HG03066 (cell line): ENCODE results near the gene RPP25L.

Experiments
- ATAC-seq: cut with Tn5 transposase; IDR thresholded peaks from one replicate; pipeline ENCODE4 v1.9.1; 2021; ENCODE audit warnings: low read depth; ENCODE audit not compliant: unreplicated experiment

RPP25L gene

DNA sequence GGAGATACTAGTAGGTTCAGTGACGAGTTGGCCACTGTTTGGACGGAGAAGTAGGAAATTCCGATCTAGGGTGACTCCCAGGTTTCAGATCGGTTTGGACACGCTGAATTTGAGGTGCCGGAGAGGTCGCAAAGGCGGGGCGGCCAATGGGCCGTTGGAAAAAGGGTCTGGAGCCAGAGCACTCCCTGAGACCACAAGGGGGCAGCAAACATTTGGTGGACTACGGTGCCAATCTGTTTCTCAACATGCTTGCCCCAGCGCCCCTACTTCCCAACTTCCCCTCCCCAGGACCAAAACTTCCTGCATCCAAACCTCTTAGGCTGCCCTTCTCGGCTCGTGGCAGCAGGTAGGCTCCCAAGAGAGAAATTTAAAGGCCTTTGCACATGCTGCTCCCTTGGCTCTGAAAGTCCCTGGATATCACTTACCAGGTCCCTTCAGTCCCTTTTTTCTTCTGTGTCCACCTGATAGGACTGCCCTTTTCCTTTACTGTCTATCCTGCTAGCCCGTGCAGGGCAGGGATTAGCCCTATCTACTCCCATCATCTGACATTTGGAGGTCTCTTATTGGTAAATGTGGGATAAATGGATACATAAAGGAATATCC is 992 bp upstream of the RPP25L start:
- ATAC-seq: peak; percentile 51

DNA sequence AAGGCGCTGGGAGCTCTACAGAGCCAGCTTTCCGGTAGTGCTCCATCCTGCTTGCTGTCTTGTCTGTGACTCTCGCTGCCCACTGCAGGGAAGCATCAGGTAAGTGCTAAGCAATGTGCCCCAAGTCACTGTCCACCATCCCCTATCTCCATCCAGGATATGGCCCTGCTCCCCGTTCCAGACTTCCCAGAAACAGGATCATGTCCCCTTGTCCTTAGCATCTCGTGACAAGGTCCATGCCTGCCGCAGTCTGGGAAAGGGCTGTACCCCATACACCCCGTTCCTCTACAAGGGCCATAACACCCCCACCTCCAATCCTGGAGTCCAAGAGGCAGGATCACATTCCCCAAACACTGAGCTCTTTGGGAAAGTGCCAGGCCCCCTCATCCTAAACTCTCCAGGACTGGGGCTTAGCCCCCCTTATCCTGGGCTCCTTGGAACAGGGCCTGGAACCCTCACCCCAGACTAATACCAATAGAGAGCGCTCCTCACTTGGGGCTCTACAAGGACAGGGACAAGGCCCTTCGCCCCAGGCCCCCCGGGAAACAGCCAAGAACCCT is 566 bp downstream of the RPP25L start:
- ATAC-seq: peak; percentile 4

DNA sequence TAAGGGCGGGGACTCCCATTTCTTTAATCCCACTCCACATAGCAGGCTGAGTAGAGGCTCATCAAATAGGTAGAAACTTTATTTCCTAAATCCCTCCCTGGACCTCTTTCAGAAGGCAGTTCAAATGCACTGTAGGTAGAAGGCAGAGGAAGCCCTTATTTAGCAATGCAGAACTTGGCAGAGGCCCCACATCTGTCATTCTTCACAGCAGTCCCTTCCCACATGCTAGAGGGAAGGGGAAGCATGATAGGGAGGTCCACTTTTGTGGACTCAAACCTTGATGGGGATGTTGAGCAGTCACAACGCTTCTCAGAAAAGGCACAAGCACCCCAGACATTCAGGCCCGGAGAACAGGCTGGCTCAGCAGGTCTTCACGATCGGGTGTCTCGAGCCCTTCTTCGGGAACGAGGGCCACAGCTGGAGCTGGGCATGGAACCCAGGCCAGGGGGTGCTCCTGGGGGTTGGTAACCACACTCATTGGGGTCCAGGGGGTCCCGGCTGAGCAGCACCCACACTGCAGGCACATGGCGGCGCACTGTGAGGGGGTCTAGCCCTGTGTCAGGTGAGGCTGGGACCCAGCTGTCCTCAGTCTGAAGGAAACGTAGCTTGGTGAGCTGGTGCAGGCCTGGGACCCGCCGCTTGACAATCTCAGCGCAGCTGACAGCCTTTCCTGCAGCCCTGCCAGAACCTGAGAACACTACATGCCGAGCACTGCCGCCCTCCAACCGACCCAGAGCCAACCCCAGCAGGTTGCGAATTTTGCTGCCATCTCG is 1.3 kb downstream of the RPP25L start:
- no peak for ATAC-seq

DNA sequence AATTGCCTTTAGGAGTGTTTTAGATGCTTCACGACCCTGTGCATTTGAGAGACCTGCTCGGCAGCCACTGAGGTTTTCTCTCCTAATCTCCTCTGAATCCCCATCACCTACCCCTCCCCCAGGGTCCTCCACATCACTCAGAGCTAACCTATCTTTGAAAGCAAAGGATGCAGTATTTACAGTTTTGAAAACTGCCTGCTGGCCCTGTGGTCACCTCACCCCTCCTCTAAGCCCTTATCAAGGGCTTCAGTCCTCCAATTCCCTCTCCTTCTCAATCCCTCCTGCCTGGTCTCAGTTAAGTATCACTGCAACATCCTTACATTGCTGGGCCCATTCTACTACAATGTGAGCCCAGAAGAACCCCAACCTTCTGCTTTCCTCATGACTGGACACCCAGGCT is 4.6 kb downstream of the RPP25L start:
- no peak for ATAC-seq

DNA sequence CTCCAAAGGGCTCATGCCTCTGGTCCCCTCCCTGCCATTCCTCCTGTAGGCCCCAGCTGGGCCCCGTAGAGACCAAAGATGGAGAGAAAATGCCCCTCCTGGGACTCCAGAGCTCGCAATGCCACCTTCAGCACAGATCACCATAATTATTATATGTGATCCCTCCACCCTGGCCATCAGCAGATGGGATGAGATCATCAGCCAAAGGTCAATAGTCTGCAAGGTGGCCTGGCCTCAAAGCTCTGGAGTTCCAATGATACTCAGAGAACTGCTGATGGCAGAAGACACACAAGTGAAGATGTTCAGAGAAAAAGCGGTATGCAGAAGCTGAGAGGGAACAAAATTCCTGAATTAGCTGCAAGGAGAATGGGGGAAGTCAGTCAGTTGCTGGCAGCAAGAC is 5.0 kb downstream of the RPP25L start:
- no peak for ATAC-seq

DNA sequence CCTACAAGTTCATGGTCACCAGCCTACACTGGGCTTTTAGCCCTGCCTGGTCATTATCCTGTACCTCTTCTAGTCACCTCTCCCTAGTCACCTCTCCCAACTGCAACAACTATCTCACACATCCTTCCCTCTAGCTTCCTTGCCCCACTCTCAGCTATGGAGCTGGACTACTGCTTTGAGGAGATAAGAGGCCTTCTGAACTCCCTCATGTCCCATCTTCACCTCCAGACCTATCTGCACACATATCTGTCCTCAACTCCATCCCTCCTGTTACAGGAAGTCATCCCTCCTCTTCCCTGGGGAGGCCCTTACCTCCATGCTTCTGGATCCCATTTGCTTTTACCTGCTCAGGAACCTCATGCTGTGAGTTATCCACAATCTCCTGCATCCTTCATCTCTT is 5.7 kb downstream of the RPP25L start:
- no peak for ATAC-seq

DNA sequence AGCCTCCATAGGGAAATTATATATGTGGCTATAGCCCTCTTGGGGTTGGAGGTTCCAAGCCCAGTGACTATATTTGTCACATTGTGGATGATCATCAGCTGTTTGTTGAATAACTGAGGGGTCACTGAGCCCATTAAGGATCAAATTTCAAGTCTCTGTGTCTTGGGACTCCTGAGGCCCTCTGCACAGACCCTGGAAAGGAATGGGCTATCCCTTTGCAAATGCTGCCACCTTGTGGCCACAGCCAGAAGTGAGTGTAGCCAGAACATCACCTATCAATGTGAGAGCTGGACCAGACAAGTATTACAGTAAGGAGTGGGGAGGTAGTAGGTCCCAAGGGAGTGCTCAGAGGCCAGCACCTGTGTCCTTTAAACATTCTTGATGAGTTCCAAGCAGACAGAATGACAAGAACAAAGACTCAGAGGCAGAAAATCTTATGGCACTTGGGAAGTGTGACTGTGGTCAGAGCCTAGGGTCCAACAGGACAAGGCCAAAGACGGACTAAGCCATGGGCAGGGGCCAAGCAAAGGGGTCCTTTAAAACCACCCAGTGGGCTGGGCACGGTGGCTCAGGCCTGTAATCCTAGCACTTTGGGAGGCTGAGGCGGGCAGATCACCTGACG is 8.2 kb downstream of the RPP25L start:
- ATAC-seq: peak; percentile 75

DNA sequence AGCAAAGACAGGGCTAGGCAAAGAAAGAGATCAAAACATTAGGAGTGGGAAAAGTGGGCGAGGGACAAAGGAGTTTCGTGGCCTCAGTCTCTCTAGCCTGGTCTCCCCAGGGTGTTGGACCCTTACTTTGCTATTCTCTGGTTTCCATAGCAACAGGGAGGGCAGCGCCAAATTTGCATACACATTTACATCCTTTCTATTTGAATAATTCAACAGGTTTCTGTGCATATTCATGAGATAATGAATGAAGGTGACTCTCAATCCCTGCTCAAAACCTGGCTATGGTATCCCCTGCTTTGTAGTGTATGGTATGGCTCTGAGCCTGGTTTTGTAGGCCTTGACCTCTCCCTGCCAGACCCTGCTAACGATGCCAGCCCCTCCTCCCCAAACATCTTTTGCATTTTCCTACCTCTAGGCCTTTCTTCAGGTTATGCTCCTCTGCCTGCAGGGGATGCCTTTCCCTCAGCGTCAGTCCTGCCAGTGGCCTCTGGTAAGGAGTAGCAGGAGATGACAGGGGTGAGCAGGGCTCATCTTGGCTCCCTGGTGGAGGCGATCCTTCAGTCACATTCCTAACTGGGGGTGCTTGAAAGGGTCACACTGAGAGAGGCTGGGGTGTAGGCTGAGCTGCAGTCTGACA is 9.8 kb downstream of the RPP25L start:
- no peak for ATAC-seq

DNA sequence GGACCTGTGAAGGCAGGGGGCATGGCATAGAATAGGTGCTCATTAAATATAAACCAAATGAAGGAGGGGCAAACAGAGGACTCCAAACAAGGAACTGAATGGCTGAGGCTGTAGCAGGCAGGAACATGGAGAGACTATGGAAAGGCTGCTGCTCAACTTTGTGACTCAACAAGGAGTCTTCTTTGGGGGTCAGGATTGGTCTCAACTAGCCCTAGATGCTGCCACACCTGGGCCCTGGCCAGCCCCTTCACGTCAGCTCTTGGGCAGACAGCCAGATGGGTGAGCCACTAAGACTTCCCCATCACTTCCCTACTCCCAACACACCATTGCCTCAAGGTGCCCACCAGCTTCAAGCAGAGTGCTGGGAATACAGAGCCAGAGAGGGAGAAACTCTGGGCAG is 11.0 kb downstream of the RPP25L start:
- ATAC-seq: no peak

DNA sequence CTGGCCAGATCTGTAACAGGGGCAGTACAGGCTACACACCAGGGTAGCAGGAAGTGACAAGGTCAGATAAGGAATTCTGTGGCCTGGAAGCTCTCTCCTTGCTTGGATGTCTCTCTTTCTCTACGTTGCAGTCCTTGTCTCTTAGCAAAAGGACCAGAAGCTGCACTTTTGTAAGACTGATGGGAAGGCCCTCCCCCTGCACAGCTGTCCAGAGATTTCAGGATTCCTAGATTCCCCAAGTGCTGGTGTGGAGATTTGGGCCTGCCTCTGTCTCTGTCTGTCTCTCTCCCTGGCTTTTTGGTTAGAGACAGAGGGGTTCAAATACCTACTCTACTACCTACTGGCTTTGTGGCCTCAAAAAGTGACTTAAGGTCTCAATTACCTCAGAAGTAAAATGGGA is 12.4 kb downstream of the RPP25L start:
- ATAC-seq: no peak

DNA sequence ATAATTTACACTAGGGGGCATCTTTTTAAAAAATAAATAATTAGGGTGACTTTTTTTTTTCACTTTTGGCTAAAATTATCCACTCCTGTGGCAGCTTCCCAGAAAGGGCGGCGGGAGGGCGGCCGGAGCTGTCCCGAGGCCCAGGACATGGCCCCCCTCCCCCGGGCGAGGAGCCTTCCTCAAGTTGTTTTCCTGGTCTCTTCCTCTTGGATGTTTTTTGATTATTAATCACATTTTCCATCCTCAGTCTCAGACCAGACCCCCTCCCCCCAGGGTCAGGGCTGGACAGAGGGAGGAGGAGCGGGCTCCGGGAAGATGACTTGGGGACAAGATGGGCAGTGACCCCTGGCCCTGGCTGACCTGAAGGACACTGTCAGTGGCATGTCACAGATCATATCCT is 17.7 kb downstream of the RPP25L start:
- ATAC-seq: no peak

DNA sequence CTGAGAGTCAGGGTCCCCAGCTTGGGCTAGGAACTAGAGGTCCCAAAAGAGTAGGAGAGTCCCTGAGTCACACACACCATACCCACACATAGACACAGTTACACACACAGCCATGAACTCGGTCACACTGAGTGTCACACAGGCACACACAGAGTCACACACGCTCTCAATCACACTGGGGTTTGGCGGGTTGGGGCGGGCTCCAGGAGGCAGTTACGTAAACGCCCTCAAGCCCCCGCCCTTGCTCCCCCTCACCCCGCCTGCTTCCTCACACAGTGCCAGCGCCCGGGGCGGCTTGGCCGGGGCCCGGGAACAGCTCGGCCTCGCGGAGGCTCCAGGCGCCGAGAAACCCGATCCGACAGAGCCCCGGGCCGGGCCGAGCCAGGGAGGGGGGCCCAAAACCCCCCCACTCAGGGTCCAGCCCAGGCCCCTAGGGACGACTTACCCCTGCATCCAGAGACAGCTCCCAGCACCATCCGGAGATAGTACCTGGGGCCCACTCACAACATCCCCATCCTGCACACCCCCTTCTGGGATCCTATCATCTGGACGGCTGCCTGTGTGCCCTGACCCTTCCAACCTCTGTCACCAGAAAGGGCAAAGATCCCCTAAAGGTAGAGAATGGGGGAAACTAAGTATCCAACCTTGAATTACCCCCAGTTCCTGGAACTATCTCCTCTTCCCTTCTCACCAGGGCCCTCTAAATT is 18.8 kb downstream of the RPP25L start:
- no peak for ATAC-seq

DNA sequence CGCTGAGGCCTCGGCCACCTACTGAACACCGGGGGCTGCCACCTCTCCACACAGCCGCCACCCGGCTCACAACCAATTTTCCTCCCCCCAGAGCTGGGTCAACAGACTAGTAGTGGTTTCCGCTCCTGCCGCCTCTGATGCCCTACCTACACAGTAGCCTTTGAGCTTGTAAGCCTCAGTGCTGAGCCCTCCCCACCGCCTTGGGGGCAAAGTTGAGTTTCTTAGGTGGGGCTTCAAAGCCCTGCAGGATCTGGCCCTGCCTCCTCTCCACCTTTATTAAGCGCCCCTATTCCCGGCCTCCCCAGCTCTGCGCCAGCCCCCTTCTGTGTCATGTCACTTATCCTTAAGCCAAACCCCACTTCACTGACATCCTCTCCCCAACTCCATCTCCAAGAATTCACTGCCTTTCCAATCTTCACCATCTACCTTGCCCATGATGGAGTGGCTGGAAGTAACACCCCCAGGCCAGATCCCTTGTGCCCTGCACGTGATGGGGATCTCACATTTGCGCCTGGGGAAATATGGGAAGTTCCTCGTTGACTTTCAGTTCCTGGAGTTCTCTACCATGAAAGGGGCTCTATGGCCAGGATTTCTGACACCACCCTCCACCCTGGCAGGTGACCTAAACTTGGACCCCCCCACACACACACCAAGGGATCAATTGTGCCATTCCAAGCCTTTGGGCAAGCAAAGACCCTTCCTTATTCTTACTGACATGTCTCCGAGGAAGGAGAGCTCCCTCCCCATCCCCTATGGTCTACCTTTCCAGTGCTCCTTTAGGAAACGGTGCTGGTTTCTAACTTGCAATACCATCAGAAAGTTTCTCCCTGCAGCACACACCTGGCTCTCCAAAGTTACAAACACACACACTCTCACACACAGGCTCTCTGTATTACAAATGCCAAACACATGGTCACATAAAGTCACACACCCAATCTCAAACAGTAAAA is 19.7 kb downstream of the RPP25L start:
- no peak for ATAC-seq

DNA sequence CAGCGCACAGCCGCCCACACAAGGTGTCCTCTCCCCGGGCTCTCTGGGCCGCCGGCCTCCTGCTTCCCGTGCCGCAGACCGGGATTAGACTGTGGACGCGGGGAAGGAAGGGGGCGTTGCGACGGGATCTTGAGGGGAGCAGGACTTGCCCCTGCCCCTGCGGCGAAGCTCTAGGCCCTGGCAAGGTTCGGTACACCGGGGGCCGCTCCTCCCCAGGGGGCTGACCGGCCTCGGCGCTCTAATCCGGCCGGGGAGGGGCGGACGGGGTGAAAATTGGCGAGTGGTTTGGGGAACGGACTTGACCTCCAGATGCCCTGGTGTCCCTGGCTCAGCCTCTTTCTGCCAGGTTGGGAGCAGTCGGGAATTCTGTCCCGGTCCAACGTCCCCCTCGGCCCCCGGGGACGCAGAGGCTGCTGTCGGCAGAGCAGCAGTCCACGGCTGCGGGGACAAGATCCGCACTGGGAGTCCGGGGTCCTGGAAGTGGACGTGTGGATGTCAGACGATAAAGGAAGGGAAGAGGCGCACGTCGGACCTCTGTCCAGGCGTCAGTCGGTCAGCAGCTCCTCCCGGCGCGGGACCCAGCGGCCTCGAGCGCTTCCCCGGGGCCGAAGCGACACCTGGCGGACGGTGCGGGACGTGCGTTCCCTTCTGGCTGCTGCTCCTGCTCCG is 20.5 kb downstream of the RPP25L start:
- peak; percentile 56 for ATAC-seq

DNA sequence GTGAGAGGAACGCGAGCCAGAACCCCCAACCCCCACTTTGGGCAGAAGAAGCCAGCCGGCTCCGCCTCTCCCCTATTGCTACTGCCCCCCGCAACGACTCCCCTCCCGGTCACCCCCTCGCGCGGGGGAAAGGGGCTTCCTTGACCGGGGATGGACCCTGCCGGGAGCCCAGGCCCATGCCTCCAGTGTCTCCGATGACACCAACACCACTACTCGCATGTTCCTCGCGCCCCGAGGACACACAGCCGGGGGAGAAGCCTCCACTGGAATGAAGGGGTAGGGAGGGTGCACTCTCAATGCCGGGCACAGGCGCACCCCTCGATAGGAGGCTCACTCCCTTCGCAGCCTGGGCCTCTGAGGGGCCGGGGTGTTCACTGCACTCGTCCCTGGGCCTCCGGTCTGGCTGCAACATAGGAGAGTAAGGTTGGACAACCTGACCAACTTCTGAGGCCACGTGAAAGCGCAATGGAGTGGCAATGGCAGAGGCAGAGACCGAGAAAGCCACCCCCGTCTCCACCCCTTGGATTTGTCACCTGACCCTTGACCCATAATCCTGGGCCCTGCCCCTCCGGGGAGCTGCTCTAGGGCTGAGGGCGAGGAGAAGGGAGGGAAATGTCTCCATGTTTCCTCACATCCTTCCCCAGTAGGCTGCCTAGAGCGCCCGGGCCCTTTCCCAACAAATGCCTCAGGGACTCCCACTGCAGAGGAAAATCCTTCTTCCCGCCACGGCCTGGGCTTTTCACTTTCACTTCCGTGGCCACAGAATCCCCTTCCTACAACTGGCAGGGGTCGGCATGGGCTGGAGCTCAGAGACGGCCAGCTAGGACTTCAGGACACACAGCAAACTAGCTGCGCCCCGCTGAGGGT is 21.3 kb downstream of the RPP25L start:
- no peak for ATAC-seq

DNA sequence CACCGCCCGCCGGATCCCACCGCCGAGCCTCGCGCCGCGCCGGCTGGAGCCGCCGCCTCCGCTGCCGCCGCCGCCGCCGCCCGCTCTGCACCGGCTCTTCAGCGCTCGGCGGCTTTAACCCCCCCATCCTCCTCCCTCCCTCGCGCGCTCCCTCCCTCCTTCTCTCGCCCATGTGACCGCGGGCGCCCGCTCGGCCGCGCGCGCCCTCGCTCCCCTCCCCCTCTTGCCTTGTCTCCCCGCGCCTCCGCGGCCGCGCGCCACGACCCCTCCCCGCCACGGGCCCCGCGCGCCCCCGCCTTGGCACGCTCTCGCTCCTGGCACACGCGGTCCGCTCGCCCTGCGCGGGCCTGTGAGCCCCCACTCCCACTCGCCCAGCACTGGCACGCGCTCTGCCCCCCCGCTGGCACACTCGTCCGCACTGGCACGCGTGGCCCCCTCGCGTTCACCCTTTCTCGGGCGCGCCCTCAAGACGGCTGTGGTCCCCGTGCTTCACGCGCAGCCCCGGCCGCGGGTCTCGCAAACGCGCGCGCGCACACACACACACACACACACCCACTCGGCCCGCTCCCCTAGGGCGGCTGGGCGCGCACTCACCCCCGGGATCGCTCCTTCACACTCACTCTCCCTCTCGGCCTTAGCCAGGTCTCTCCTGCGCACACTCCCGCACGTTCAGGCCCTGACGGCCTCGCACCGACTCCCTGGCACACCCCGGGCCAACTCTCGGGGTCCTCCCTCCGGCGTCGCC is 22.1 kb downstream of the RPP25L start, which contains the start of gene CNTFR:
CNTFR (minus strand) TSS at position 89 of the 745 bp plus-strand sequence. CDS start 20,743 bp downstream, outside the sequence.
- no peak for ATAC-seq
